Measurements from ENCODE around the gene PCSK6.
"Not testable (repeated sequence)": the region's sequence is repeated elsewhere in the genome, so short reads cannot be mapped to it uniquely, and the experiment has no call there.

Gene PCSK6

GRCh38 chr15:101429646-101430045 lies 59.9 kb downstream of the PCSK6 start:
- no peak for DNase-seq (ENCODE audit: low spot score)

- no peak for DNase-seq (ENCODE audit: low spot score)
Measured at GRCh38 chr15:101429191-101429590, 60.3 kb downstream of the PCSK6 start.

- no peak for DNase-seq (ENCODE audit: low spot score)
Measured at GRCh38 chr15:101428758-101429157, 60.7 kb downstream of the PCSK6 start.

GRCh38 chr15:101427606-101428487 lies 61.7 kb downstream of the PCSK6 start:
- no peak for DNase-seq (ENCODE audit: low spot score)

- no peak for DNase-seq (ENCODE audit: low spot score)
Measured at GRCh38 chr15:101426761-101427333, 62.7 kb downstream of the PCSK6 start.

GRCh38 chr15:101425787-101426365 lies 63.6 kb downstream of the PCSK6 start:
- DNase-seq (ENCODE audit: low spot score), result no peak

- DNase-seq (ENCODE audit: low spot score), result no peak
Measured at GRCh38 chr15:101424984-101425383, 64.5 kb downstream of the PCSK6 start.

GRCh38 chr15:101420232-101420631 lies 69.3 kb downstream of the PCSK6 start:
- no peak for DNase-seq (ENCODE audit: low spot score)

GRCh38 chr15:101416475-101416874 lies 73.0 kb downstream of the PCSK6 start:
- not testable (repeated sequence) for DNase-seq (ENCODE audit: low spot score)

GRCh38 chr15:101413239-101413638 lies 76.3 kb downstream of the PCSK6 start:
- DNase-seq (ENCODE audit: low spot score), result no peak

- DNase-seq (ENCODE audit: low spot score), result no peak
Measured at GRCh38 chr15:101411581-101411980, 77.9 kb downstream of the PCSK6 start.

- no peak for DNase-seq (ENCODE audit: low spot score)
Measured at GRCh38 chr15:101411085-101411484, 78.4 kb downstream of the PCSK6 start.

- no peak for DNase-seq (ENCODE audit: low spot score)
Measured at GRCh38 chr15:101410612-101411011, 78.9 kb downstream of the PCSK6 start.

GRCh38 chr15:101409621-101410020 lies 79.9 kb downstream of the PCSK6 start:
- DNase-seq (ENCODE audit: low spot score), result no peak

GRCh38 chr15:101407966-101408775 lies 81.3 kb downstream of the PCSK6 start:
- DNase-seq (ENCODE audit: low spot score), result no peak

- DNase-seq (ENCODE audit: low spot score), result no peak
Measured at GRCh38 chr15:101407439-101407838, 82.1 kb downstream of the PCSK6 start.

GRCh38 chr15:101406526-101407195 lies 82.8 kb downstream of the PCSK6 start:
- DNase-seq (ENCODE audit: low spot score), result no peak

GRCh38 chr15:101406036-101406435 lies 83.5 kb downstream of the PCSK6 start:
- no peak for DNase-seq (ENCODE audit: low spot score)

- DNase-seq (ENCODE audit: low spot score), result no peak
Measured at GRCh38 chr15:101404245-101404644, 85.3 kb downstream of the PCSK6 start.

GRCh38 chr15:101402883-101403282 lies 86.6 kb downstream of the PCSK6 start:
- DNase-seq (ENCODE audit: low spot score), result not testable (repeated sequence)

GRCh38 chr15:101401286-101401685 lies 88.2 kb downstream of the PCSK6 start:
- no peak for DNase-seq (ENCODE audit: low spot score)

GRCh38 chr15:101399431-101399830 lies 90.1 kb downstream of the PCSK6 start:
- no peak for DNase-seq (ENCODE audit: low spot score)

All from activated CD4-positive, alpha-beta T cell treated with anti-CD3 and anti-CD28 coated beads, Interleukin-2, Interleukin-4, amounts not matched to agents 100 ng/mL and 50 ng/mL, durations not matched to agents 16 hours and 8 hours (primary cell).